IPS-18c (cell line): ENCODE results near the gene OR10Z1.

ENCODE experiments used
- H3K4me3 ChIP-seq: 2 replicates; pipeline ENCODE4 v1.7.0; 2013; ENCODE audit warnings: low read depth, mild to moderate bottlenecking, low read length, moderate library complexity; ENCODE audit not compliant: insufficient read depth
- H3K9me3 ChIP-seq: one replicate; pipeline ENCODE4 v1.6.1; 2013; ENCODE audit warnings: mild to moderate bottlenecking, low read length, moderate library complexity; ENCODE audit not compliant: control insufficient read depth, insufficient read depth

Gene OR10Z1, protein sequence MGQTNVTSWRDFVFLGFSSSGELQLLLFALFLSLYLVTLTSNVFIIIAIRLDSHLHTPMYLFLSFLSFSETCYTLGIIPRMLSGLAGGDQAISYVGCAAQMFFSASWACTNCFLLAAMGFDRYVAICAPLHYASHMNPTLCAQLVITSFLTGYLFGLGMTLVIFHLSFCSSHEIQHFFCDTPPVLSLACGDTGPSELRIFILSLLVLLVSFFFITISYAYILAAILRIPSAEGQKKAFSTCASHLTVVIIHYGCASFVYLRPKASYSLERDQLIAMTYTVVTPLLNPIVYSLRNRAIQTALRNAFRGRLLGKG

DNA sequence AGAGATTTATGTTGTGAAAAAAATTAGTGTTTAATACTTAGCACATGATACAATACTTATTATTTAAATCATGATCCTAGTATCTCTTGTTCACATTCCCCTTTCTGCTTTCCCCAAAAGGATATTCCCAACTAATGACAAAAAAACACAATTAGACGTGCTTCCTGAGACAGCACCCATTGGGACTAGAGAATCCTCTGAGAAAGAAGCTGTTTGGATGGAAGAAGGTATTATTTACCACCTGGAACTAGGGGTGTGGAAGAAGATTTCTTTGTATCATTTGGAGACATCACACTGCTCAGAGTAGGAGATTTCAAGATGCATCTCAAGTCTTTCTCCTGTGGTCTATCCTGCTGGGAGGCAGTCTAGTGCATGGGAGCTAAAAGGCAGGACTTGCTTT is at the start of gene OR10Z1:
TSS of gene OR10Z1 (plus strand) at position 301 of the 400 bp plus-strand sequence. CDS start 1,171 bp downstream, outside the sequence.
- Histone ChIP-seq H3K9me3 (no peaks in the 10 kb centered on the region), H3K4me3 (no peak within 1 kb of the TSS)

DNA sequence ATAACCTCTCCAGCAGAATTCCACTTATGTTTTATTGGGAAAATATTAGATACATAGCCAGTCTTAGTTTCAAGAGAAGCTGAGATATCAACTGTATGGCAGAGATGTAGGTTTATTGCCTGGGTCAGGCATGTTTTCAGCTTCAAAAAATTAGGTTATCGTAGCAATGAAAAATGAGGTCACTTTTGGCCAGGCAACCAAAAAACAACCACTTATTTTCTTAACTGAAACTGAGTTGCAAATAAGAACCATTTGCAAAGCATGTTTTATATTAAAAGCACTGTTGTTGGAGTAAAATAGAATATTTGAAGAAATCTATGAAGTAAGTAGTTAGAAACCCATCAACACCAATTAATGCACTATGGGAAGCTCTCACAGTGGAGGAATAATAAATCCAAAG is 45.4 kb upstream of the OR10Z1 start:
- H3K9me3 ChIP-seq, result no peaks in the 10 kb centered on the region
- no peak overlapping the region for H3K4me3 ChIP-seq

DNA sequence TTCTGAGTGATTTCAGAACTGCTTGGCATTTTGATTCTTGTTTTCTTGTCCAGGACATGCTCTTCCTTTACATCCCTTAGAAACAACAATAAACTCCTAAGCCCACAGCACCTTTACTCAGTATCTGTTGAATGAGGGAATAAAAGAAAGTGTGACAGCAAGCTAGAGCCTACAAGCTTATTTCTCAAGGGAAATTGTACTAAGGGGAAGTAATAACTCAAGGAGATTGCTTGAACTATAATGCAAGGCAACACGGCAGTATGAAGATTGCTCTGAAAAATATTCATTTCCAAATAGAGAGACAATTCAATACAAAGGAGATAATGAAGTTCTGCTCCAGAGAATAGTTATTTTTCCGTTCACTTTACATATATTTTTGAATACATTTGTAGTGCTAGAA is 41.2 kb upstream of the OR10Z1 start:
- Histone ChIP-seq H3K4me3 (no peak overlapping the region), H3K9me3 (no peaks in the 10 kb centered on the region)

DNA sequence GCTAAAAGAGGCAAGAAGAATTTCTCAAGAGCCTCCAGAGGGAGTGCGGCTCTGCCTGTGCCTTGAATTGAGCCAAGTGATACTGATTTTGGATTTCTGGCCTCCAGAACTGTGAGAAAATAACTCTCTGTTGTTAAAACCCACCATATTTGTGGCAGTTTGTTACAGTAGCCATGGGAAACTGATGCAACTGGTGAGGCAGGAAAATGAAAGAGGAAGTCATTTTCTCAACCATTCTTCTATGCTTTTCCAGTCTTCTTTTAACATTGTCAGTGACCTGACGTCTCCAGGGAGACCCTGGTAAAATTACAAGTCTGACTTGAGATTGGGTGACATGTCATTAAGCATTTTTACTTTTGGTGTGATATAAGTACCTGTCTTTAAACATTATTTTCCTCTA is 40.5 kb upstream of the OR10Z1 start:
- Histone ChIP-seq H3K4me3 (no peak overlapping the region), H3K9me3 (no peaks in the 10 kb centered on the region)

DNA sequence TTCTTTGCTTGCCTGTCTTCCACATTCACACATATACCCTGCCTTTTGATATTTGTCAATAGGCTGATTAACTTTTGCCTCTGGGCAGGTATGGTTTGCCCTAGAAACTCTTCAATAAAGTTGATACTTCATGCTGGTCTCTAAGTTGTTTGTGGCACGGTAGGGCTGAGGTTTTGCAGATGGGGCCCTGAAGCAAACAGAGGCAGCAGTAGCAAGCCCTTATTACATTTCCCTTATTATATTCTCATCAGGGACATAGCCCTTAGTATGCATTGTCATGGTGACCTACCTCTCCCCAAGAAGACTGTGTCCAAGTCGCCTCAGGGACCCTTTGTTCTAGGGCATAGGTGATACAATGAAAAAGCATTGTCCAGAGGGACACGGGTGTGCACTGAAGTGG is 34.6 kb upstream of the OR10Z1 start, which contains the start of gene OR6P1:
TSS of gene OR6P1 (minus strand) at position 101 of the 400 bp plus-strand sequence. CDS start 6,976 bp downstream, outside the sequence.
- Histone ChIP-seq H3K4me3 (no peak within 1 kb of the TSS), H3K9me3 (no peaks in the 10 kb centered on the region)

DNA sequence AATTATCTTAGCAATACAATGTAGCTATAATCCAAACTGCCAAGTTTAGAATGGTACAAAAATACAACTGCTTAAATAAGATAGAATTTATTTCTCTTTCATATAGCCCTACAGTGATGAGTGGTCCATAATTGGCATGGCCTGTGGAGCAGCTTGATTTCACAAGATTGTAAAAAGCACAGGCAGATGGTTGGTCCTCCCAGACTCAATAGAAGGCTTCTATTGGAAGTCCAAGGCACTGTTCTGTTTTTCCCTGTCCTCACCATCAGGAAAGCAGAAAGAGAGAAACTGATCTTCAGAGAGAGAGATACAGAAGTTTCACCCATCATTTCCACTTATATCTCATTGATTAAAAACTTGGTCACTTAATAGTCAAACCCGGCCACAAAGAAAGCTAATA is 32.8 kb upstream of the OR10Z1 start:
- Histone ChIP-seq H3K9me3 (no peaks in the 10 kb centered on the region), H3K4me3 (no peak overlapping the region)

DNA sequence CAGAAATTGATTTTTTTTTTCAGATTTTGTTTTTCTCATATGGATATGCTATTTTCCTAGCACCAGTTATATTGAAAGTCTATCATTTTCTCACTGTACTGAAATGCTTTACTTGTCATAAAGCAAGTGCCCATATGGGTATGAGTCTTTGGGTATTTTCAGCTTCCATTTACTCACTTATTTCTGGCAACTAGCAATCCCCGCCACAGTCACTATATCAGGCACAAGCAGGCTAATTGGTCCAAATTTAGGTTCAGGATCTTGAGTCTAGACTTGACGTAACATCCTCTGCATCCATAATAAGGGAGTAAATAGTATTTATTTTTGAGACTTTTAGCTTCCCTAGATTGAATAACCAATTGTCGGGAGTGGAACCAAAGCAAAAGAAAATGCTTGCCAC is 27.5 kb upstream of the OR10Z1 start:
- Histone ChIP-seq H3K4me3 (no peak overlapping the region), H3K9me3 (no peaks in the 10 kb centered on the region)

DNA sequence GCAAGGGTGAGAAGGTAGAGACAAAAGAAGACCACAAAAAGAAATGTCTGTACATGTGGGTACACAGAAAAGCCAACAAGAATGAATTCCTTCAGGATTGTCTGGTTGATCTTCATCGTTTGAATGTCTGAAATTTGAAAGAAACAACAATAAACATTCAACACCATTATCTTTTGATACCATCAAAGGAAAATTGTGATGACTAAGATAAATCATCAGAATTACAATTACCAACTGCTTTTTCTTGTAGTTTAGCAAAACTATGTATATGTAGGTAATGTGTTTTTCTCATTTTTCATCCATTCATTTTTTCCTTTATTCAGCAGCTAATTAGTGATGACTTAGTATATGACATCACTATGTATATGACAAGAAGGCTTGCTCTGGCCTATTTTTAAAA is 25.3 kb upstream of the OR10Z1 start, which contains the start of gene OR10X1:
TSS of gene OR10X1 (minus strand) at position 167 of the 400 bp plus-strand sequence. CDS start at position 167, 0 bp downstream.
- Histone ChIP-seq H3K9me3 (no peaks in the 10 kb centered on the region), H3K4me3 (no peak within 1 kb of the TSS)

DNA sequence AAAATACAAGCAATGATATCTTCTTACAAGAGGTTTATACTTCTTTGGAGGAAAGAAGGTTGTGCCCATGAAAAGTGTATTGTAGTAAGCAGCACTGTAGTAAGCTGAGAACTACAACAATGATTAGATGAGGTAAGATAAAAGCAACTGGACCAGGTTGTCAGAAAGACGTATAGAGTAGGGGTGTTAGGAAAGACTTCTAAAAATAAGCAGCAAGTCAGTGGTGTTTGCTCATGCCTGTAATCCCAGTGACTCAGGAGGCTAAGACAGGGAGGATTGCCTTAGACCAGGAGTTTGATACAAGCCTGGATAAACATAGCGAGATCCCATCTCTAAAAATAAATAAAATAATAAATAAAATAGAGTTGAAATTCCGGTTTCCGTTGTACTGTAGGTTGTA is 21.1 kb upstream of the OR10Z1 start:
- Histone ChIP-seq H3K4me3 (no peak overlapping the region), H3K9me3 (peaks cover 4% of the 10 kb centered on the region)

DNA sequence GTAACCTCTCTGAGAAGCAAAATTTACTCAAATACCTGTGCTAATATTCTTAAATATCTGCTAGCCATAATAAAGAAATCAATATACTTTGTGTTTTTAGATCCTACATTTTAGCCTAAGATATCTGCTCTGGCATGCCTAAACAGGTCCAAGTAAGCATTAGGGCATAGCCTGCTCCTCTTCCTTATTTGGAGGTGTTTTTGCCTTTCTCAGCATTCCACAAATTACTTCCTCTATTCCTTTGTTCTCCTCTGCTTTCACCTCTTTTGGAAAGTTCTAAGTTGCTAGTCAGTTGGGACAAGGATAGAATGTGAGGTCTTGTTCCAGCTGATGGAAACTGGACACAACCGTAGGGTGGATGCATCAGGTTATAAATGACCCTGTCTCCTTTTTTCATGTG is 18.1 kb upstream of the OR10Z1 start:
- no peak overlapping the region for H3K4me3 ChIP-seq
- peaks cover 4% of the 10 kb centered on the region for H3K9me3 ChIP-seq

DNA sequence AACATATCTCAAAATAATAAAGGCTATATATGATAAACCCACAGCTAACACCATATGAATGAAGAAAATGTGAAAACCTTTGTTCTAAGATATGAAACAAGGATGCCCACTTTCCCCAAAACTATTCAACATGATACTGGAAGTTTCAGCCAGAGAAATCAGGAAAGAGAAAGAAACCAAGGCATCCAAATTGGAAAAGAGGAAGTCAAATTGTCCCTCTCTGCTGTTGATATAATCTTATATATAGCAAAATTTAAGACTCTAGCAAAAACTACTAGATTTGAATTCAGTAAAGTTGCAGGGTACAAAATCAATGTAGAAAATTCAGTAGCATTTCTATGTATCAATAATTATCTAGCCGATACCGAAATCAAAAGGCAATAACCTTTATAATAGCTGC is 4.3 kb upstream of the OR10Z1 start:
- Histone ChIP-seq H3K9me3 (peaks cover 8% of the 10 kb centered on the region), H3K4me3 (no peak overlapping the region)

DNA sequence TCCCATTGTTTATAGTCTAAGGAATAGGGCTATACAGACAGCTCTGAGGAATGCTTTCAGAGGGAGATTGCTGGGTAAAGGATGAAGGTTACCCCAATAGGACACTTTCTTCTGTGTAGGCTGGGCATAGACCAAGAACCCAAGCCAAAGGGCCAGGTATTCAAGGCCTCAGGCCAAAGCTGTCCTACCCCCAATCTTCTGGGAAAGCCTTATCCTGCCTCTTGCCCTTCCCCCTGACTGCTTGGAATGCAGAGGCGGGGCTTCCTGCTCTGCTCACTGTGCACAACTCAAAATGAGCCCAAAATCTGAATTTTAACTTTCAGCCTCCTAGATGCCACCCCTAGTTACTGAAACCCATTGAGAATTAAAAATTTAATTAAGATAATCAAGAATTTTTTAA is 2.2 kb downstream of the OR10Z1 start:
- Histone ChIP-seq H3K9me3 (no peaks in the 10 kb centered on the region), H3K4me3 (no peak overlapping the region)

DNA sequence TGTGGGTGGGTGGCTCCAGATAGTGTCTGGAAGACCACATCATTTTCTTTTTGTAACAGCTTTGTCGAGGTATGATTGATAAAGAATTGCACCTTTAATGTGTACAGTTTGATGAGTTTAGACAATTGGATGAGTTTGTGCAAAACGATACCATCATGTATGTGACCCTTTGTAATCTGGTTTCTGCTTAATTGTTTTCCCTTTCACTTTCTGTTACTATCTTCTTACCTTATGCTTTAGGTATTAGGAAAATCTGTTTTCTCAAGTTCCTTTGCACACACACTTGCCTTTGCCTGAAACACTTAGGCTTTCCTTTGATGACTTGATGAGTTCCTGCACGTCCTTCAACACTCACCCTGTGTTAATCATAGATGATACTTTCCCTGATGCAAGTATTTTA is 6.8 kb downstream of the OR10Z1 start:
- no peak overlapping the region for H3K4me3 ChIP-seq
- H3K9me3 ChIP-seq, result no peaks in the 10 kb centered on the region

DNA sequence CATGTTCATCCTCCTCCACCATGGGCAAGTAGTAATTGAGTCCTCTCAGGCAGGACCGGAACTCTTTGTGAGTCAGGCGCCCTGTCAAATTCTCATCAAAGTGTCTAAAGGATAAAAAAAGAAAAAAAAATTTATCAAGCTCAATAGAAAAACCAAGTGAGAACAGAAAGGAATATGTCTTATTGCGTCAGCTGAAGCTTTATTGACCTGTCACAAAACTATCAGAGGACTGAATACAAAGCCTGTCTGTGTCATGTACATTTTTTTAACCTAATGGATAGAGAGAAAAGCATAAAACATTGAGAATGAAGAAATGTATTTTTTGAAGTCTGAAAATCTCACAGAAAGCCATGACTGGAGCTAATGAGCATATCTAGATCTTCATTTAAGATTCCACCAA is 8.7 kb downstream of the OR10Z1 start:
- H3K9me3 ChIP-seq, result no peaks in the 10 kb centered on the region
- no peak overlapping the region for H3K4me3 ChIP-seq

DNA sequence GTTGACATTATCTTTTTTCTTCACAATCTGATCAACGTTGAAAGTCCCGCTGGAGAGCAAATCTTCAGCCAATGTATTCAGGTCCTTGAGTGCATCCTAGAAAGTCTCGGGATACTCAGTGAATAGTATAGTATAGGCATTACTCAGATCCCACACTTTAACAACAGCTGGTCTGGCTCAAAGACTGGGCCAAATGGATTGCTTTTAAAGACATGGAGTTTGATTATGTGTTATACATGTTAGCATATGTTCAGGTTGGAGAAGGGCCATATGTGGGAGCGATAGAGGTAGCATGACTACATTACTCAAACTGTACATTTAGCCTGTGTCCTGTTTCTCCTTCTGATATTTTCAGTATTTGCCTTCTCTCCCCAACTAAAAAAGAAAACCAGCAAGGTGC is 33.1 kb downstream of the OR10Z1 start:
- Histone ChIP-seq H3K9me3 (no peaks in the 10 kb centered on the region), H3K4me3 (no peak overlapping the region)

DNA sequence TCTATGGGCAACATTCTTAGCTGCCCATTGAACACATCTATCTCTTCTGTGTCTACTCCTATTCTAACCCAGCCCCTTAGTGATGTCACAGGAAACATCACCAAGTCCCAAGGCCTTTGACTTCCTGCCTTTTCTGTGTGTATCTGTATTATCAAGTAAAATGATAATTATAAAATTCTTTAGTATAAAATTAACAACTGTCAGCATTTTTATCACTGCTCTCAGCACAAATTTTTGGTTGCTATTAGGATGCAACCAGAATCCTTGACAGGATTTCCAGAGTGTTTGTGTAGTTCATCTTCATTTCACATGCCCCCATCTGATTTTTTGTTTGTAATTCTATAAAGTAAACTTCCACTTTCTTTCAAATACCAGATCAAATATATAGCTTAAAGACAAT is 33.8 kb downstream of the OR10Z1 start:
- Histone ChIP-seq H3K9me3 (no peaks in the 10 kb centered on the region), H3K4me3 (no peak overlapping the region)

DNA sequence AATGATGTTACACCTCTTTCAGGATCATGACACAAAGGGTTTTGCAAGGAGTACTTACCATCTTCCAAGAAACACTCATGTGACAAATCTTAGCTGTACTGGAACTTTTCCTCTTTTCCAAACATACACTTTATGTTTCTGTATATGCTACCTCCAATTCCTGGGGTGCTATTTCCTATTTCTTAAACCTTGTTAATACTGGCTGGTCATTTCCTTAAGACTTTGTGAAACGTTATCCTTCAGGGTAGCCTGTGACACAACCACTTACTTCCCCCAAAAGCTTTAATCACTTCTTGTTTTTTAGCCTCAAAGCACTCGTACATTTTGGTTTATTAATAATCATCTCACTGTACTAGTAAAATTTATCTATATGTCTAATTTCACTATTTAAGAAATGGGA is 39.4 kb downstream of the OR10Z1 start:
- Histone ChIP-seq H3K9me3 (no peaks in the 10 kb centered on the region), H3K4me3 (no peak overlapping the region)

DNA sequence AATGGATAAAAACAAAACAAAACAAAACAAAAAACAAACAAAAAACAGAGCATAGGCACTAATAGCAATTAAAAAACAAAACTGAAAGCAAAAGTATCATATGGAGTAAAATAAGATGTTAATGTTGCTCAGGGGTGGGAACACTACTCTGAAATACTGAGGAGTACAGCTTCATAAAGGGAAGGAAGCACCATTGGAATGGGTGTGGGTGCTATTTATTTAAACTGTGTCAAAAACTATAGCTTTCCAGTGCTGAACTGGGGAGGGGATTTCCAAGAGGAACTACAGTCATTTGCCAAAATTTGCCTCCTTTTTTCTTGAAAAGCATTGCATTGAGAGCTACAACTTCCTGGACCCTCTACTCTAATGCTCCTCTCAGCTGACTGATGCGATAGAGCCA is 41.4 kb downstream of the OR10Z1 start:
- no peak overlapping the region for H3K4me3 ChIP-seq
- H3K9me3 ChIP-seq, result no peaks in the 10 kb centered on the region

DNA sequence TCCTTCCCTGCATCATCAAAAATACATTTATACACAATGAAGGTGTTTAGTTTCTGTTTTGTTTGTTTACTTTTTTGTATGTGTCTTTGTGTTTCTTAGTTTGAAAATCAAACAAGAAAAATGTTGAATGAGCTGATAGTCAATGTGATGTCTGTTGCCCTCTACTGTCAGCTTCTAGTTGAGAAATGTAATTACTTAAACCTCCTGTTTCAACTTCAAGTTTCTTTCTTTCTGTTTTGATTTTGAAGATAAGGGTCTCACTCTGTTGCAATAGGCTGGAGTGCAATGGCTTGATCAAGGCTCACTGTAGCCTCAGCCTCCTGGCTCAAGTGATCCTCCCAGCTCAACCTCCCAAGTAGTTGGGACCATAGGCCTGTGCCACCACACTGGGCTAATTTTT is 44.0 kb downstream of the OR10Z1 start:
- Histone ChIP-seq H3K4me3 (no peak overlapping the region), H3K9me3 (no peaks in the 10 kb centered on the region)
